Vagina (tissue), 2 donors: ENCODE measurements around the gene MUC6.

Source experiments
- POLR2A ChIP-seq, 2 donors: fragments of 450-650 bp; IDR thresholded peaks; one replicate each; pipeline ENCODE4 v1.6.1; 2017; ENCODE audit warnings: antibody characterized with exemption in 2 of 2, mild to moderate bottlenecking in 2 of 2, moderate library complexity in 2 of 2
- TF ChIP-seq, protein P1 (sequence below), 3 experiments: fragments of 450-650 bp in 2 of 3; fragments of 200-600 bp in 1 of 3; sonication (generic) in 1 of 3; IDR thresholded peaks; one replicate each; pipeline ENCODE4 v1.5.1; 2017 to 2019; ENCODE audit warnings: antibody characterized with exemption in 3 of 3, mild to moderate bottlenecking in 2 of 3, moderate library complexity in 2 of 3

DNA sequence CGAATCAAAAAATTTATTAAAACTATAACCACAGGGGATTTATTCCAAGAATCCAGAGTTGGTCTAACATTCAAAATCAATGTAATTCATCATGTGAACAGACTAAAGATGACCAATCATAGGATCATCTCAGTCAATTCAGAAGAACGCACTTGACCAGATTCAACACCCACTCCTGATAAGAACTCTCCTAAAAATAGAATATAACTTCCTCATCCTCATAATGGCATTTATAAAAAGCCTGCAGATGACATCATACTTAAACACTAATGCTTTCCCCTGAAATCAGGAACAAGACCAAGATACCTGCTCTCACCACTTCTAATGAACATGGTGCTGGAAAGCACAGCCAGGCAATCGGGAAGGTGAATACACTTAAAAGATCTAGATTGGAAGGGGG, 27.6 kb upstream of the MUC6 start:
- no peak for TF ChIP-seq POLR2A (IDR thresholded peaks at IDR 0.05)
- TF ChIP-seq, protein P1, sequence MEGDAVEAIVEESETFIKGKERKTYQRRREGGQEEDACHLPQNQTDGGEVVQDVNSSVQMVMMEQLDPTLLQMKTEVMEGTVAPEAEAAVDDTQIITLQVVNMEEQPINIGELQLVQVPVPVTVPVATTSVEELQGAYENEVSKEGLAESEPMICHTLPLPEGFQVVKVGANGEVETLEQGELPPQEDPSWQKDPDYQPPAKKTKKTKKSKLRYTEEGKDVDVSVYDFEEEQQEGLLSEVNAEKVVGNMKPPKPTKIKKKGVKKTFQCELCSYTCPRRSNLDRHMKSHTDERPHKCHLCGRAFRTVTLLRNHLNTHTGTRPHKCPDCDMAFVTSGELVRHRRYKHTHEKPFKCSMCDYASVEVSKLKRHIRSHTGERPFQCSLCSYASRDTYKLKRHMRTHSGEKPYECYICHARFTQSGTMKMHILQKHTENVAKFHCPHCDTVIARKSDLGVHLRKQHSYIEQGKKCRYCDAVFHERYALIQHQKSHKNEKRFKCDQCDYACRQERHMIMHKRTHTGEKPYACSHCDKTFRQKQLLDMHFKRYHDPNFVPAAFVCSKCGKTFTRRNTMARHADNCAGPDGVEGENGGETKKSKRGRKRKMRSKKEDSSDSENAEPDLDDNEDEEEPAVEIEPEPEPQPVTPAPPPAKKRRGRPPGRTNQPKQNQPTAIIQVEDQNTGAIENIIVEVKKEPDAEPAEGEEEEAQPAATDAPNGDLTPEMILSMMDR (IDR thresholded peaks at IDR 0.05) = no peak
